AG09319 (cell line): Measurements from ENCODE around the gene RPL35A.
"Not testable (repeated sequence)": the region's sequence is repeated elsewhere in the genome, so short reads cannot be mapped to it uniquely, and the experiment has no call there.

Experiments
- DNase-seq: peaks from one replicate; pipeline ENCODE4 v3.0.0-alpha.2; 2010; ENCODE audit warnings: low read depth; ENCODE audit errors: extremely low read depth
- CTCF ChIP-seq: IDR thresholded peaks from 2 replicates; pipeline ENCODE4 v1.5.1; 2011; ENCODE audit warnings: low read depth, mild to moderate bottlenecking, inconsistent platforms, low read length, moderate library complexity

RPL35A gene

GRCh38 chr3:197953881-197954280 is 3.9 kb downstream of the RPL35A start:
- TF ChIP-seq CTCF: no peak

GRCh38 chr3:197955892-197956477 is 6.0 kb downstream of the RPL35A start:
- no peak for TF ChIP-seq CTCF
- no peak for DNase-seq

More at GRCh38 chr3:197953881-197954280, 3.9 kb downstream of the RPL35A start:
- no peak for DNase-seq

- TF ChIP-seq CTCF: no peak
- no peak for DNase-seq
Measured at GRCh38 chr3:197956626-197956988, 6.6 kb downstream of the RPL35A start.

- DNase-seq: no peak
- no peak for TF ChIP-seq CTCF
Measured at GRCh38 chr3:197957790-197958133, 7.8 kb downstream of the RPL35A start.

- no peak for TF ChIP-seq CTCF
- no peak for DNase-seq
Measured at GRCh38 chr3:197958346-197958745, 8.4 kb downstream of the RPL35A start.

- DNase-seq: not testable (repeated sequence)
Measured at GRCh38 chr3:197958848-197959247, 8.9 kb downstream of the RPL35A start.

GRCh38 chr3:197959500-197959890 is 9.5 kb downstream of the RPL35A start:
- TF ChIP-seq CTCF: no peak
- no peak for DNase-seq

- TF ChIP-seq CTCF: no peak
- peak; percentile 84 for DNase-seq
Measured at GRCh38 chr3:197959891-197960693, 10.1 kb downstream of the RPL35A start, which contains the start of gene LMLN. Gene LMLN (plus strand): TSS chr3:197960217. CDS start chr3:197960246, 29 bp downstream.
